Measurements from ENCODE around the gene CFAP97D2.

The CFAP97D2 gene

DNA sequence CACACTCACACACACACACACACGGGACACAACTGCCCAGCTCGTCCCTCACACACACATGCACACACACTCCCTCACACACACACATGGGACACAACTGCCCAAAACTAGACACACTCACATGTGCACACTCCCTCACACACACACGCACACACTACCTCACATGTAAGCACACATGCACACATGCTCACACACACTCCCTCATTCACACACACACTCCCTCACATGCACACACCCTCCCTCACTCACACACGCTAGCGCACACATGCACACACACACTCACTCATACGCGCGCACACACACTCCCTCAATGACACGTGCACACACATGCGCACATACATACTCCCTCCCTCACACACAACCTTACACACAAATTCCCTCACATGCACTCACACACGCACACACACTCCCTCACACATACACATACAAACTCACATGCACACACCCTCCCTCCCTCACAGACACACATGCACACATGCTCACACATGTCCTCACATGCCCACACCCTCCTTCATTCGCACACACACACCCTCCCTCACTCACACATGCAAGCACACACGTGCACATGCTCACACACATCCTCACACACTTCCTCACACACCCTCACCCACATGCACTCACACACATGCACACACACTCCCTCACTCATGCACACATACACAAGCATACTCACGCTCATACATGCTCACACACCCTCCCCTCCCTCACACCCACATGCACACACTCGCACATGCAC, 37.6 kb upstream of the CFAP97D2 start:
- no peak overlapping the region for H3K4me3 ChIP-seq (ENCODE audit: low read depth, low read length)
- TF ChIP-seq, protein P1, sequence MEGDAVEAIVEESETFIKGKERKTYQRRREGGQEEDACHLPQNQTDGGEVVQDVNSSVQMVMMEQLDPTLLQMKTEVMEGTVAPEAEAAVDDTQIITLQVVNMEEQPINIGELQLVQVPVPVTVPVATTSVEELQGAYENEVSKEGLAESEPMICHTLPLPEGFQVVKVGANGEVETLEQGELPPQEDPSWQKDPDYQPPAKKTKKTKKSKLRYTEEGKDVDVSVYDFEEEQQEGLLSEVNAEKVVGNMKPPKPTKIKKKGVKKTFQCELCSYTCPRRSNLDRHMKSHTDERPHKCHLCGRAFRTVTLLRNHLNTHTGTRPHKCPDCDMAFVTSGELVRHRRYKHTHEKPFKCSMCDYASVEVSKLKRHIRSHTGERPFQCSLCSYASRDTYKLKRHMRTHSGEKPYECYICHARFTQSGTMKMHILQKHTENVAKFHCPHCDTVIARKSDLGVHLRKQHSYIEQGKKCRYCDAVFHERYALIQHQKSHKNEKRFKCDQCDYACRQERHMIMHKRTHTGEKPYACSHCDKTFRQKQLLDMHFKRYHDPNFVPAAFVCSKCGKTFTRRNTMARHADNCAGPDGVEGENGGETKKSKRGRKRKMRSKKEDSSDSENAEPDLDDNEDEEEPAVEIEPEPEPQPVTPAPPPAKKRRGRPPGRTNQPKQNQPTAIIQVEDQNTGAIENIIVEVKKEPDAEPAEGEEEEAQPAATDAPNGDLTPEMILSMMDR (IDR thresholded peaks at IDR 0.05; ENCODE audit: low read depth, low read length) = no peak

DNA sequence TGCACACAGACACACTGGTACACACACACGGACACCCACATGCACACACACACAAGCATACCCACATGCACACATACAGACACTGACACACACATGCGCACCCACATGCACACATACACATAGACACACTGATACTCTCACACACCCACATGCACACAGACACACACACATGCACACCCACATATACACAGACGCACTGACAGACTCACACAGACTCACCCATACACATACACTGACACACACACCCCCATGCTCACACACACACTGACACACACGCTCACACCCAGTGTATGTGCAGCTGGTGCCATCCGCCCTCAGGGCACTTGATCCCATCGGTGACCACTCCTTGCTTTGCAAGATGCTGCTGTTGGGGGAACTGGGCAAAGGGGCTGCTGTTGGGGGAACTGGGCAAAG, 36.9 kb upstream of the CFAP97D2 start:
- TF ChIP-seq, protein P1 (IDR thresholded peaks at IDR 0.05; ENCODE audit: low read depth, low read length) = no peak
- H3K4me3 ChIP-seq (ENCODE audit: low read depth, low read length) = no peak overlapping the region

DNA sequence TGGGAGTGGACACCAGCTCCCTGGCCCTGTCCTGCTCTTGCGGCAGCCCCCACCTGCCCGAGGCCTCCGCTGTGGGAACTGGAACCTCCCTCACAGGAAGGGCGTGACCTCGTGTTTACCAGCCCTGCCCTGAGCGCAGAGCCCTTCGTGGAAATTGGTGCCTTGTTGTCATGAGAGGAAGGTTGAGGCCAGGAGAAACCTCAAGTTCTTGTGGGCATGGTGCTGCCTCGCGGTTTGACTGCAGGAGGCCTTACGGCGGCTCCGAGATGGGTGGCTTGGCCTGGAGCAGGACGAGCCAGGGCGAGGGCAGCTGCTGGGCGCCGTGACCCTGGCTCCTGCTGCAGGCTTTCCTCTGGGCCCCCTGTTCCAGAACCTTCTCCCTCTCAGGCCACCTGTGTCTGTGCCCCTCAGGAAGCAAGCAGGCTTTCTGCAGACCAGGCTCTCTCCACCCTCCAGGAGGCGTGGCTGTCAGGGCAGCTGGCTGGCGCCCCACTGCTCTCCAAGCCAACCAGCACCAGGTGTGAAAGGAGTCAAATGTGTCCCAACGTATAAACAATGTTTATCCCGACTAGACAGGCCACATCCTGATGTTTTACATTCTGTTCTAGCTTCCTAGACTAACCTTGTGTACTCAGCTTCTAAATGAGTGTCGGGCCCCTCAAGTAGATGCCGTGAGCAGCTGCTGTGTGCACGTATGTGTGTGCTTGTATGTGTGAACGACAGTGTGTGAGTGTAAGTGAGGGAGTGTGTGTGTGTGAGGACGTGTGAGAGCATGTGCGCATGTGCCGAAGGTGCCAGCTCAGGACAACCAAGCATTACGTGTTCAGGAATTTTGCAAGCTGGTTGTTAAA, 36.2 kb upstream of the CFAP97D2 start:
- TF ChIP-seq, protein P1 (IDR thresholded peaks at IDR 0.05; ENCODE audit: low read depth, low read length) = no peak
- H3K4me3 ChIP-seq (ENCODE audit: low read depth, low read length) = no peak overlapping the region

DNA sequence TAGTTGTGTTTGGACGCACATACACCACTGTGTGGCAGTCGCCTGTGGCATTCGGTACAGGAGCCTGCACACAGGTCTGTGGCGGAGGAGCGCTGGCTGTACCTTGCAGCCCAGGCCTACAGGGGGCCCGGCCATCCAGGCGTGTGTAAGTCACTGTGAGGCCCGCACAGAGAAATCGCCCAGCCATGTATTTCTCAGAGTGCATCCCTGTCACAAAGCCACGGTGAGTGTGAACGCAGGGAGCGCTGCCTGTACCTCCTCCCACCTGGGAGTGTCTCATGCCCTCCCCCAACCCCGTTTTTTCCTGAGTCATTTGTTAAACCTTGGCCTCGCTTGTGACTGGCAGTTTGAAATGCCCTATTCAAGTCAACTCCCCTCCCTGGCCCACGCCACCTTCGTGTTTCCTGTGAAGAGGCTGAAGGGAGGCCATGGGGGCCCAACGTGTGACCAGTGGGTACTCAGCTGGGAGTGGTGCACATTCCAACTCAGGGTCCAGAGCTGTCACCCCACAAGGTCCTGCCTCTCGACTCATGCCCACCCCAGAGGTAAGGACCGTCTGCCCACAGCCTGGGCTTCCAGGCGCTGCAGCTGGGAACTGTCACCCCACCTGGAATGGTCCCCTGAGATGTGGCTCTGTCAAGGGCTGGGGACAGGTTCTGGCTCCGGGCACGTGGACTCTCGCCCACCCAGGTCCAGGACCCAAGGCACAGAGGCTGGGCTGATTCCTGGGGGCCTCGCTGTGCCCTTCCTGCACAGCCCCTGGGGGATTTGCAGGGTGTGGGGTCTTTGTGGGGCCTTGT, 35.1 kb upstream of the CFAP97D2 start:
- TF ChIP-seq, protein P1 (IDR thresholded peaks at IDR 0.05; ENCODE audit: low read depth, low read length) = peak; percentile 26; the same call in 1 of the 2 replicates
- H3K4me3 ChIP-seq (ENCODE audit: low read depth, low read length) = no peak overlapping the region

DNA sequence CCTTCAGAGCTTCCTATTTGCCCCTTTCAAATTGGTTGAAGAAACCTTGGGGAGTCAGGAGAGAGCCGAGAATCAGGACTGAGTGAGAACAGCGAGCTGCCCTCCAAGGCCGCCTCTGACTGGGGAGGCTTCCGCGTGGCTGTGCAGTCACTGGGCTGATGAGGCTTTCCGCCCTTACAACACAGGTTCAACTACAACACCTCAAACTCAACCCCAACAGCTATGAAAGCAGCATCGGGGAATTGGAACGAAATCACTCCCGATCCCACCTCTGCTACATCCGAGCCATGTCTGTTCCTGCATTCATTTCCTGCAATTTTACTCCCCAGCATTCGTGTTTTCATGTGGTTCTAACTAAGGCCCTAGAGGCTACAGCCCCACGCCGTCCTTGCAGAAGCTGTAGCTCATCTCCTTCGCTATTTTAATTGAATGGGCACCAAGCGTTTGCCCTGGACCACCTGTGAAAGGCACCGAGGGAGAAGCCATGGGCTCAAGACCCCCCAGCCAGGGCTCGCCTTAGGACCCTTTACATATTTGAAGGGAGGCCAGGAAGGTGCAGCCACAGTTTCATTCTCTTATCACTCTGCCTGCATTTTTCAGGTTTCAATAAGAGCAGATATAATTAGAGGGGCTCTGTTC, 34.3 kb upstream of the CFAP97D2 start:
- H3K4me3 ChIP-seq (ENCODE audit: low read depth, low read length) = no peak overlapping the region
- TF ChIP-seq, protein P1 (IDR thresholded peaks at IDR 0.05; ENCODE audit: low read depth, low read length) = no peak

DNA sequence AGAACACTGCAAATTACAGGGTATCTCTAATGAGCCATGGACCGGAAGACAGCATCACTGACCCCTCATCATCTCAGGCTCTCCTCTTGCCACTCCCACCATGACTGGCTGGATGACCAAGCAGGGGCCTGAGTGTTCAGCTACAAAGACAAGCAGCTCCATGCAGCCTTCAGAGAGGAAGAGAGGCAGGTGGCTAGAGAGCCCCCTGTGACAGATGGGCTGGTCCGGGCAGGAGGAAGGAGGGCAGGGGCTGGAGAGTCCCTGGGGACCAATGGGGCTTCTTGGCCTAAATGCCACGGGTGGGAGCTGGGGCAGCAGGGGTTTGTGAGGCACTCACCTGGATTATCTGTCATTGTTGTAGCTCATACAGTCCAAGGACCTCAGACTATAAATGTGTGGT, 33.8 kb upstream of the CFAP97D2 start:
- TF ChIP-seq, protein P1 (IDR thresholded peaks at IDR 0.05; ENCODE audit: low read depth, low read length) = no peak
- no peak overlapping the region for H3K4me3 ChIP-seq (ENCODE audit: low read depth, low read length)

All from WI38 (cell line).